ENCODE results near the gene PACS2. TPM values are rescaled to one million over a fixed set of nuclear protein-coding genes. Genes with fewer than 3 reads are reported as not detected.

PACS2 gene
- total and polyA plus RNA-seq, 2 of the 8 experiments (the other 6 are each of a cell fraction or from before 2014, with no cell fraction given): 38.0 to 62.8 TPM

Other genes starting within 250 kb of the PACS2 start
- gene GPR132, start 249.3 kb upstream of the PACS2 start, total RNA-seq (2021; fragmentation: NEBNext Ultra II Directional; extraction: Animal tissue kit (Norgen Biotek cat#: 25700)): not detected in 2 replicates
- gene GPR132, start 249.3 kb upstream of the PACS2 start, polyA plus RNA-seq (2011; rRNA removed): 0.11 and 0.28 TPM in 2 replicates
- 6.2 and 8.9 TPM in 2 replicates for gene JAG2, start 146.0 kb upstream of the PACS2 start, total RNA-seq (2021; fragmentation: NEBNext Ultra II Directional; extraction: Animal tissue kit (Norgen Biotek cat#: 25700))
- 2.8 and 4.8 TPM in 2 replicates for gene JAG2, start 146.0 kb upstream of the PACS2 start, polyA plus RNA-seq (2011; rRNA removed)
- gene NUDT14, start 133.4 kb upstream of the PACS2 start, total RNA-seq (2021; fragmentation: NEBNext Ultra II Directional; extraction: Animal tissue kit (Norgen Biotek cat#: 25700)): 33.3 and 33.6 TPM in 2 replicates
- gene NUDT14, start 133.4 kb upstream of the PACS2 start, polyA plus RNA-seq (2011; rRNA removed): 25.5 and 40.3 TPM in 2 replicates
- gene BTBD6, start 66.2 kb upstream of the PACS2 start, total RNA-seq (2021; fragmentation: NEBNext Ultra II Directional; extraction: Animal tissue kit (Norgen Biotek cat#: 25700)): 10.2 and 11.6 TPM in 2 replicates
- 9.8 and 10.1 TPM in 2 replicates for gene BTBD6, start 66.2 kb upstream of the PACS2 start, polyA plus RNA-seq (2011; rRNA removed)
- 18.3 and 18.5 TPM in 2 replicates for gene BRF1, start 13.7 kb upstream of the PACS2 start, total RNA-seq (2021; fragmentation: NEBNext Ultra II Directional; extraction: Animal tissue kit (Norgen Biotek cat#: 25700))
- gene BRF1, start 13.7 kb upstream of the PACS2 start, polyA plus RNA-seq (2011; rRNA removed): 7.7 and 12.5 TPM in 2 replicates
- gene TEX22, start 83.8 kb downstream of the PACS2 start, total RNA-seq (2021; fragmentation: NEBNext Ultra II Directional; extraction: Animal tissue kit (Norgen Biotek cat#: 25700)): 0.39 and 0.82 TPM in 2 replicates
- 0.24 and 0.67 TPM in 2 replicates for gene TEX22, start 83.8 kb downstream of the PACS2 start, polyA plus RNA-seq (2011; rRNA removed)
- gene MTA1, start 105.1 kb downstream of the PACS2 start, total RNA-seq (2021; fragmentation: NEBNext Ultra II Directional; extraction: Animal tissue kit (Norgen Biotek cat#: 25700)): 217 and 221 TPM in 2 replicates
- gene MTA1, start 105.1 kb downstream of the PACS2 start, polyA plus RNA-seq (2011; rRNA removed): 73.9 and 159 TPM in 2 replicates
- 4.0 and 4.2 TPM in 2 replicates for gene CRIP2, start 160.1 kb downstream of the PACS2 start, total RNA-seq (2021; fragmentation: NEBNext Ultra II Directional; extraction: Animal tissue kit (Norgen Biotek cat#: 25700))
- 13.5 and 28.4 TPM in 2 replicates for gene CRIP2, start 160.1 kb downstream of the PACS2 start, polyA plus RNA-seq (2011; rRNA removed)
- gene CRIP1, start 172.1 kb downstream of the PACS2 start, total RNA-seq (2021; fragmentation: NEBNext Ultra II Directional; extraction: Animal tissue kit (Norgen Biotek cat#: 25700)): 1.2 and 2.4 TPM in 2 replicates
- 2.2 and 5.3 TPM in 2 replicates for gene CRIP1, start 172.1 kb downstream of the PACS2 start, polyA plus RNA-seq (2011; rRNA removed)
- 5.6 and 6.4 TPM in 2 replicates for gene TEDC1, start 176.5 kb downstream of the PACS2 start, total RNA-seq (2021; fragmentation: NEBNext Ultra II Directional; extraction: Animal tissue kit (Norgen Biotek cat#: 25700))
- 14.8 and 22.8 TPM in 2 replicates for gene TEDC1, start 176.5 kb downstream of the PACS2 start, polyA plus RNA-seq (2011; rRNA removed)
- gene TMEM121, start 211.8 kb downstream of the PACS2 start, total RNA-seq (2021; fragmentation: NEBNext Ultra II Directional; extraction: Animal tissue kit (Norgen Biotek cat#: 25700)): not detected in 2 replicates
- 1.9 and 2.4 TPM in 2 replicates for gene TMEM121, start 211.8 kb downstream of the PACS2 start, polyA plus RNA-seq (2011; rRNA removed)

Data from H1 (cell line).